Measurements from ENCODE around the gene COL5A1.

The COL5A1 gene

GRCh38 chr9:134770972-134771971 lies 129.7 kb downstream of the COL5A1 start:
- DNase-seq (ENCODE audit: low read depth): no peak
- H3K4me3 ChIP-seq (ENCODE audit: control insufficient read depth, low read depth, low read length): no peak overlapping the region
- TF ChIP-seq CTCF (IDR thresholded peaks at IDR 0.05; ENCODE audit: control insufficient read depth, insufficient read depth, low read depth, low read length, missing control alignments): no peak

GRCh38 chr9:134772331-134772730 lies 130.7 kb downstream of the COL5A1 start:
- TF ChIP-seq CTCF (IDR thresholded peaks at IDR 0.05; ENCODE audit: control insufficient read depth, insufficient read depth, low read depth, low read length, missing control alignments): no peak

GRCh38 chr9:134773842-134774241 lies 132.2 kb downstream of the COL5A1 start:
- no peak for TF ChIP-seq CTCF (IDR thresholded peaks at IDR 0.05; ENCODE audit: control insufficient read depth, insufficient read depth, low read depth, low read length, missing control alignments)
- H3K4me3 ChIP-seq (ENCODE audit: control insufficient read depth, low read depth, low read length): no peak overlapping the region

More at GRCh38 chr9:134772331-134772730, 130.7 kb downstream of the COL5A1 start:
- DNase-seq (ENCODE audit: low read depth): no peak
- H3K4me3 ChIP-seq (ENCODE audit: control insufficient read depth, low read depth, low read length): no peak overlapping the region

DNA sequence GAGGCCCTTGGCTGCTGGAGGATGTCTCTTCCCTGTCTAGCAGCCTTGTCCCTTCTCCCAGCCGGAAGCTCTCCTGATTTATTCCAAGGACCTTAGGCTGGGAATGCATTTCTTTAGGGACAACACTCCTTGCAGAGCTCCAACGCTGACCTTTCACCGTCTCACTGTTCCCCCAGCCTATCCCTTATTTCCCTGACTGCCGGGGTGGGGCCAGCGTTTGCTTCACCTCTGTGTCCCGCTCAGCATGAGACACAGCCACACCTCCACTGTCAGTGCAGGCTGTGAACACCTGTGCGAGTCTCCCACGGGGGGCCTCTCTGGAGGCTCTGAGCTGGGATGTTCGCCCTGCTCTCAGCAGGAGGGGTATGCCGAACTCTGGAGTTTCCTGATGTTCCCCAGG lies 132.8 kb downstream of the COL5A1 start:
- H3K4me3 ChIP-seq (ENCODE audit: control insufficient read depth, low read depth, low read length): no peak overlapping the region
- no peak for DNase-seq (ENCODE audit: low read depth)
- no peak for TF ChIP-seq CTCF (IDR thresholded peaks at IDR 0.05; ENCODE audit: control insufficient read depth, insufficient read depth, low read depth, low read length, missing control alignments)

More at GRCh38 chr9:134773842-134774241, 132.2 kb downstream of the COL5A1 start:
- DNase-seq (ENCODE audit: low read depth): no peak

DNA sequence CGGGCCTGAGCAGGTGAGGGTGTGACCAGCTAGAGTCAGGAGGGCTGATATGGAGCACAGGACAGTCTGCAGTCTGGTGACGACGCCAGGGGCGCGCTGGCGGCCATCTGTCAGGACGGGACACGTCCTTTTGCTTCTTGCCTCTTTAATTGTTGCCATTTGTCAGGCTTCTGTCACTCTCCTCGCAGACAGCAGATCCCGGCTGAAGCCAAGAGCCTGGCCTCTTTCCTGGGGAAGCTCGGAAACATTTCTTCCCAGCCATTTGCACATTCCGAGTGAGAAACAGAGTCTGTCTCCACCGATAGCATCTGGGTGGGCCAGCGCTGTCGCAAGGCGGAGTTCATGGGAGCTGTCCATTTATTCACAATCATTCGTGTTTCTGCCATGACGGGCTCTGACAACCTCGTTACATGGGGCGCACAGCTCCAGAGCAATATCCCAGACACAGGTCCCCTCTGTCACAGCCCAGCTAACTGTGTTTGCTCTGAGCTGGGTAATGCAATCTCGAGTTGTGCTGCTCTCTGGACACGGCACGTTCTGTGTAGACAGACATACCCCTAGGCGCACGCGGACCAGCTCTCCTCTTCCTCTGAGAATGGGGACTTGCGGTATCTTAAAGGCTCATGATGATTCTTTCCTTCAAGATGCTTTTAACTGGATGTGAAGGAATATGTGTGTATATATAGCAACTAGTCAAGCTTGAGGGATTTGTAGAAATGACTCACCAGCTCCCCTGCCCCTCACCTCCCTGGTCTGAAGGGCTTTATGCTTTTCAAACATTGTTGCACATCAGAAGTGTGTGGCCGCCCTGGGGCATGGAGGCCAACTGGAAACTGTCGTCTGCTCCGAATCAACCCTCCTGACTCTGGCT lies 133.7 kb downstream of the COL5A1 start:
- peak; percentile 48 for DNase-seq (ENCODE audit: low read depth)
- no peak for TF ChIP-seq CTCF (IDR thresholded peaks at IDR 0.05; ENCODE audit: control insufficient read depth, insufficient read depth, low read depth, low read length, missing control alignments)
- H3K4me3 ChIP-seq (ENCODE audit: control insufficient read depth, low read depth, low read length): no peak overlapping the region

DNA sequence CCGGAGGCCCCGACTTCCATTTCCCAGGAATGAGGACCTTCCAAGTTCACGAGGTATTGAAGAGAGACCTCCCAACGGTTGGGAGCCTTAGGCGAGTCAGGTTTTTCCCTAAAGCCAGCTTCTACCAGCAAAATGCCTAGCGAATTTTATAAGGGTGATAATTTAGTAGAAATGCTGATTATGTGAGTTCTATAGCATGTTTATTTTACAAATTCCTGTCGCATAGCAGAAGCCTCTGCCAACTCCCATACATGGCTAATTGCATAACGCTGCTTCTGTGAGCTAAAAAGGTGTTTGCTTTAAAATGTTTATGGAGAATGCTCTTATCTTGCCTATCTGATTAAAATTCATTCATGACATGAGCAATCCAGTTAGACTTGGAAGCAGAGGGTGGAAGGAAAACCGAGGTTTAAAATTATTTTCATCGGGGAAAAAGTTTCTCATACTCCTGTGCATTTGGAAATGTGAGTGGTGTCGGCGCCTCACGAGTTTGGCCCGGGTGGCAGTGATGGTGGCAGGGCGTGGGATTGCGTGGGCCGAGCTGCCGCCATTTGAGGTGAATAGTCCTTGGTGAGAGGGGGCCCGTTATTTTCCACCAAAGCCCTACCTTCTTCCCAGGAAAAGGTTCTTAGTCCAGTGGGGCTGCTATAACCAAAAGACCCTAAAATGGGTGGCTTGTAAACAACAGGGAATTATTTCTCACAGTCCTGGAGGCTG lies 134.6 kb downstream of the COL5A1 start:
- no peak for DNase-seq (ENCODE audit: low read depth)
- no peak overlapping the region for H3K4me3 ChIP-seq (ENCODE audit: control insufficient read depth, low read depth, low read length)
- no peak for TF ChIP-seq CTCF (IDR thresholded peaks at IDR 0.05; ENCODE audit: control insufficient read depth, insufficient read depth, low read depth, low read length, missing control alignments)
